Epithelial cell of proximal tubule (primary cell): ENCODE results near the gene RBM38. TPM values are rescaled to one million over a fixed set of nuclear protein-coding genes. Genes with fewer than 3 reads are reported as not detected.
"Not testable (repeated sequence)": the region's sequence is repeated elsewhere in the genome, so short reads cannot be mapped to it uniquely, and the experiment has no call there.

ENCODE experiments used
- DNase-seq: peaks from one replicate; pipeline ENCODE4 v3.0.0-alpha.2; 2011; ENCODE audit warnings: low read depth
- H3K4me3 ChIP-seq: 2 replicates; pipeline ENCODE4 v1.5.1; 2011; ENCODE audit warnings: low read depth, mild to moderate bottlenecking, low read length
- CTCF ChIP-seq: conservative IDR thresholded peaks from 2 replicates; pipeline ENCODE4 v1.5.1; 2012; ENCODE audit warnings: low read depth, mild to moderate bottlenecking, low read length
- total RNA-seq: library from RNA; depleted of rRNA; stranded (reverse); fragments of >200 nt; gene quantifications from 2 replicates; pipeline ENCODE4 v1.2.3, GENCODE V29; 2015

The RBM38 gene
- total RNA-seq, 1 donor from 2014 or later, result 36.8 TPM

GRCh38 chr20:57415771-57416170 lies 24.6 kb downstream of the RBM38 start:
- no peak overlapping the region for H3K4me3 ChIP-seq
- no peak for TF ChIP-seq CTCF
- DNase-seq, result no peak

- no peak for DNase-seq
- H3K4me3 ChIP-seq, result no peak overlapping the region
- no peak for TF ChIP-seq CTCF
Observed at GRCh38 chr20:57416296-57417022, 25.3 kb downstream of the RBM38 start.

GRCh38 chr20:57417051-57417689 lies 26.0 kb downstream of the RBM38 start:
- H3K4me3 ChIP-seq, result no peak overlapping the region
- no peak for DNase-seq
- TF ChIP-seq CTCF, result no peak

GRCh38 chr20:57417830-57418780 lies 26.9 kb downstream of the RBM38 start:
- no peak for TF ChIP-seq CTCF
- DNase-seq, result no peak
- H3K4me3 ChIP-seq, result no peak overlapping the region

- H3K4me3 ChIP-seq, DNase-seq: not testable (repeated sequence)
Observed at GRCh38 chr20:57419479-57419878, 28.3 kb downstream of the RBM38 start.

- no peak for DNase-seq
Observed at GRCh38 chr20:57420571-57421252, 29.5 kb downstream of the RBM38 start.

More at GRCh38 chr20:57420571-57421252, 29.5 kb downstream of the RBM38 start:
- H3K4me3 ChIP-seq, result no peak overlapping the region
- TF ChIP-seq CTCF, result no peak
